ENCODE measurements around the gene CISTR.
A peak's percentile ranks its signal among the peaks of the same experiment; 100 is the strongest.

CISTR gene

GRCh38 chr12:53752621-53753020, 842 bp upstream of the CISTR start:
- no peak overlapping the region for H3K4me3 ChIP-seq (replicated peaks; ENCODE audit: low read depth, low read length)
- no peak for DNase-seq (ENCODE audit: low read depth)
- TF ChIP-seq, protein P1, sequence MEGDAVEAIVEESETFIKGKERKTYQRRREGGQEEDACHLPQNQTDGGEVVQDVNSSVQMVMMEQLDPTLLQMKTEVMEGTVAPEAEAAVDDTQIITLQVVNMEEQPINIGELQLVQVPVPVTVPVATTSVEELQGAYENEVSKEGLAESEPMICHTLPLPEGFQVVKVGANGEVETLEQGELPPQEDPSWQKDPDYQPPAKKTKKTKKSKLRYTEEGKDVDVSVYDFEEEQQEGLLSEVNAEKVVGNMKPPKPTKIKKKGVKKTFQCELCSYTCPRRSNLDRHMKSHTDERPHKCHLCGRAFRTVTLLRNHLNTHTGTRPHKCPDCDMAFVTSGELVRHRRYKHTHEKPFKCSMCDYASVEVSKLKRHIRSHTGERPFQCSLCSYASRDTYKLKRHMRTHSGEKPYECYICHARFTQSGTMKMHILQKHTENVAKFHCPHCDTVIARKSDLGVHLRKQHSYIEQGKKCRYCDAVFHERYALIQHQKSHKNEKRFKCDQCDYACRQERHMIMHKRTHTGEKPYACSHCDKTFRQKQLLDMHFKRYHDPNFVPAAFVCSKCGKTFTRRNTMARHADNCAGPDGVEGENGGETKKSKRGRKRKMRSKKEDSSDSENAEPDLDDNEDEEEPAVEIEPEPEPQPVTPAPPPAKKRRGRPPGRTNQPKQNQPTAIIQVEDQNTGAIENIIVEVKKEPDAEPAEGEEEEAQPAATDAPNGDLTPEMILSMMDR (IDR thresholded peaks at IDR 0.05; ENCODE audit: low read length, missing control alignments): no peak

- TF ChIP-seq, protein P1 (IDR thresholded peaks at IDR 0.05; ENCODE audit: low read length, missing control alignments): no peak
- DNase-seq (ENCODE audit: low read depth): no peak
- H3K4me3 ChIP-seq (replicated peaks; ENCODE audit: low read depth, low read length): no peak overlapping the region
Observed at GRCh38 chr12:53752192-53752601, 418 bp upstream of the CISTR start.

- TF ChIP-seq, protein P1 (IDR thresholded peaks at IDR 0.05; ENCODE audit: low read length, missing control alignments): no peak
- peak; percentile 24 for DNase-seq (ENCODE audit: low read depth)
- peak overlapping the region; percentile 32 for H3K4me3 ChIP-seq (replicated peaks; ENCODE audit: low read depth, low read length)
Observed at GRCh38 chr12:53750812-53751335, 905 bp downstream of the CISTR start.

GRCh38 chr12:53749986-53750811, 1.6 kb downstream of the CISTR start:
- TF ChIP-seq, protein P1 (IDR thresholded peaks at IDR 0.05; ENCODE audit: low read length, missing control alignments): no peak
- no peak overlapping the region for H3K4me3 ChIP-seq (replicated peaks; ENCODE audit: low read depth, low read length)

DNA sequence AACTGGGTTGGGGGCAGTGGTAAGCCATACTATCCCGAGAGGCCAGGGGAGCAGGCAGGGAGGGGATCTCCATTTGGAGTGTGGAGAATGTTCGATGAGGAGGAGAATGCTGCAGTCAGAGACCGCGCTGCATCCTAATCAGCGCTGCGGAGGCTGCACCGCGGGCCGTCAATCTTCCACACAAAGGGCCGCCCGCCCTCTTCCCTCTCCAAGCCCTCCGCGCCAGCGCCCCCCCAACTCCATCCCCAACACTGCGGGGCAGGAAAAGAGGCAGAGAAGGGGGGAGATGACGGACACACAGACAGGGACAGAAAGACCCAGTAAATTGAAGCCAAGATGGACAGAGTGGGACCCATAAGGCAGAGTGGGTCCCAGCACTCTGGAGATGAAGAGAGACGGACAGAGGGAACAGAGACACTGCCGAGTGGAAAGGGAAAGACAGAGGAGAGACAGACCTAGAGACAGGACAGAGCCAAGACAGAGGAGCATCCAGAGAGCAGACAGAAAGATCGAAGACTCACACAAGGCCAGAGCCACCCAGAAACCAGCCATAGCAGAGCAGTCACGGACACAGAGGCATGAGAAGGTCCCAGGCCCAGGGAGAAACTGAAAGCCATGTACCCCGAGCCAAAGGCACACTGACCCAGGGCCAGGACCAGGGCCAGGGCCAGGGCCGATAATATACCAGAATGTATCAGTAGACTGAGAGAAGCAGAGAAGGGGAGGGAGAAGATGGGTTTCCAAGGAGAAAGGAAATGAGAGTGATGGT, 3.5 kb downstream of the CISTR start:
- TF ChIP-seq, protein P1 (IDR thresholded peaks at IDR 0.05; ENCODE audit: low read length, missing control alignments): no peak
- no peak for DNase-seq (ENCODE audit: low read depth)
- no peak overlapping the region for H3K4me3 ChIP-seq (replicated peaks; ENCODE audit: low read depth, low read length)

More at GRCh38 chr12:53749986-53750811, 1.6 kb downstream of the CISTR start:
- DNase-seq (ENCODE audit: low read depth): no peak

DNA sequence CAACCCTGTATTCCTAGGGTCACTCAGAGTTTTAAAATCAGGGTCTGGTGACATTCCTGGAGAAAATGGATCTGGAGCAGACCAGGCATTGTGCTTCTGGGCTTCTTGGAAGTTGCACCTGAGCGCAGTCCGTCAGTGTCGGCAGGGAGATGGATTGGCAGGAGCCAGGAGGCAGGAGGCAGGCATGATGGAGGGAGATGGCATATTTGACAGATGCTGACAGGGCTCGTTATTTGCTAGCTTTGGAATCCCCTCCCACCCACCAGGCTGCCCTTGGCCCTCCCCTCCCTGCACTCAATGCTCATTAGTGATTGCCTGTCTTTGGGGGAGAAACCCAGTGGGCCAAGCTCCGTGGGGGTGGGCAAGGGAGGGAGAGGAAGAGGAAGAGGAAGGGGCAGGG, 4.7 kb downstream of the CISTR start:
- H3K4me3 ChIP-seq (replicated peaks; ENCODE audit: low read depth, low read length): no peak overlapping the region
- DNase-seq (ENCODE audit: low read depth): no peak
- TF ChIP-seq, protein P1 (IDR thresholded peaks at IDR 0.05; ENCODE audit: low read length, missing control alignments): no peak
